HG03159 (cell line): Measurements from ENCODE around the gene POLN.

ENCODE experiments used
- ATAC-seq: cut with Tn5 transposase; IDR thresholded peaks from one replicate; pipeline ENCODE4 v1.9.1; 2021; ENCODE audit warnings: mild to moderate bottlenecking, moderate library complexity; ENCODE audit not compliant: unreplicated experiment

POLN gene

DNA sequence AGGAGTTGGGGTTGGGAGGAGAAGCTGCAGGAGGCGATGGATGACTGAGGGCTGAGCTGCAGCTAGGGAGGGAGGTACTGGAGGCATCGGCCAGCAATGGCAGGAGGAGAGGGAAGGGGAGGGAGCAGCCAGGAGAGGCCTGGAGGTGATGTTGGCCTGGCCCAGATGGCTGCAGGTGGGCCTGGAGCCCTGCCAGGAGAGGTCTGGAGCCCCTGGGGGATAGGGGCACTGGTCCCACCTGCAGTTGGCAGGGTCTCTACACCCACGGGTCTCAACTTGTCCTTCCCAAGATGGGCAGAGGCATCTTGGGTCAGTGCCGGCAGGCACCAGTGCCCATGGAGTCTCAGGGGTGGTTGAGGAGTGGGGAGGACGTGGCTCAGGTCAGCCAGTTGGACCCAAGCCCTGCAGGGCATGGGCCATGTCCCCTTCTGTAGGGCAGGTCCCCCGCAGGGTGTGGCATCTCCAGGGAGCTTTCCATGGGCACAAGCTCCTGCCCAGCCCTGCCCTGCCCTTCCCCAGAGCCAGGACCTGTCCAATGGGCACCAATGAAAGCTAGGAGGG lies 22.6 kb upstream of the POLN start:
- ATAC-seq, result no peak

DNA sequence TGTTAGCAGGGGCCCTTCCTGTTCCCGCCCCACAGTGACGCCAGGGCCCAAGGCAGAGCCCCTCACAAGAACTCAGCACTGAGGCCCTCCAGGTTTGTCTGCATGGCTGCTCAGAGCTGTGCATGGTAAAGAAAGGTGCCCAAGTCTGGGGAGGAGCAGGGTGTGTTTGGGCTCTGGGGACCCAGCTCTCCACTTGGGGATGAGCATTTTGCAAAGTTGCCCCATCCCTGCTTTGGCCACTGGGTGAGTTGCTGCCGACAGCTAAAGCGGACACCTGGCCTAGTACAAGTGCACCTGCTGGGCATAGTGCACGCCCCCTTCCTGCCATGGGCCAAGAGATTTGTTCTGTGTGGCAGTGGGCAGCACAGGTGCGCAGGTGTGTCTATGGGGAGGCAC lies 22.0 kb upstream of the POLN start:
- ATAC-seq, result no peak

DNA sequence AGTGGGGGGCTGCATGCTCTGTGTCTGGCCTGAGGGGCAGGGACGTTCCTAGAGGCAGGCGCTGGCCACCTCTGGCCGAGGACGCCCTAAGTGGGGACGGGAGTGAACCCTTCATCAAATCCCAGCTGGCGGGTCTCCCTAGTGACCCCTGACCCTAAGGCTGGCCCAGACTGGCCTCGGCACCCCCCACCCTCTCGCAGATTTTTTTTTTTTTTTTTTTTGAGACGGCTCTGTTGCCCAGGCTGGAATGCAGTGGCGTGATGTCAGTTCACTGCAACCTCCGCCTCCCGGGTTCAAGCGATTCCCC lies 21.0 kb upstream of the POLN start:
- no peak for ATAC-seq

DNA sequence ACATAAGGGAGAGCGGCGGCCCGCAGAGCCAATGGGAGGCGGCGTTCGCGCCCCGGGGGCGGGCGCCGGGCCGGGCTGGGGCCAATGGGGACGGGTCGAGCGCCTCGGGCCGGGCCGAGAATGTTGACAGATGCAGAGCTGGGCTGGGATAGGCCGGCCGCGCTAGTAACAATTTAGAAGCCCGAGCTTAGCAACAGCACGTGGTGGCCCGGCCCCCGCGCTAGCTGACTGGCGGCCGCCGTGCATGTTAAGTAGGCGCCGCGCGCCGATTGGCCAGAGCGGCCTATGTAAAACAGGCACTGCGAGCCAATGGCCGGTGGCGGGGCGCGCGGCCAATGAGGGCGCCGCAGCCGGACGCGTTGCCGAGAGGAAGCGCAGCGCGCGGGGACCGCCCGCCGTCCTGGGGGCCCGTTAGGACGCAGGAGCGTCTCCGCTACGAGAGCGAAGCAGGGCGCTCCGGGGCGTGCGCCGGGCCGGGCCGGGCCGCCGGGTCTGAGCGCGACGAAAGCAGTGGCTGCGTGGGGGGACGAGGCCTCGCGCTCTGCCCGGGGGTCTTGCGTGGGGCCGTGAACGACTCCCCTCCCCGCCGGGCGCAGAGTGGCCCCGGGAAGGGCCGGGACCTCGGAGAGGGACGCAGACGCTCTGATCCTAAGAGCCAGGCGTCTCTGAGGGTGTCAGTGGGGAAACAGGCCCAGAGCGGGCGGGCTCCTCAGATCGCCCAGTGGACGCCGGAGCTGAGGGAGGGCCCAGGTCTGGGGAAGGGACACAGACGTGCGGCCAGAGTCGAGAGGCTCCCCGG lies 20.4 kb upstream of the POLN start:
- ATAC-seq, result peak; percentile 87

DNA sequence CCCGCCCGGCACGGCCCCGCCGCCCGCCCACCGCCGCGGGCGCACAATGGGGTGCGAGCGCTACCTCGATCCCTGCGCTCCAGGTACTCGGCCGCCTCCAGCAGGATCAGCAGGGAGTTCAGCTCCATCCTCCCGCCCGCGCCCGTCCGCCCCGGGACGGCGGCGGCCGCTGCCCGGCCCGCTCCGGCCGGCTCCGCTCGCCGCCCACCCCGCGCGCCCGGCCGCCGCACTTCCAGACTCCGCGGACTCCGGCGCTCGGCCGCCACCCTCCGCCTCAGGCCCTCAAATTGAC lies 19.9 kb upstream of the POLN start, which contains the start of gene MXD4:
Gene MXD4, minus strand, starts transcription at position 257 of the 292 bp plus-strand sequence. Its CDS starts 129 bp downstream, at position 128.
- peak; percentile 3 for ATAC-seq

DNA sequence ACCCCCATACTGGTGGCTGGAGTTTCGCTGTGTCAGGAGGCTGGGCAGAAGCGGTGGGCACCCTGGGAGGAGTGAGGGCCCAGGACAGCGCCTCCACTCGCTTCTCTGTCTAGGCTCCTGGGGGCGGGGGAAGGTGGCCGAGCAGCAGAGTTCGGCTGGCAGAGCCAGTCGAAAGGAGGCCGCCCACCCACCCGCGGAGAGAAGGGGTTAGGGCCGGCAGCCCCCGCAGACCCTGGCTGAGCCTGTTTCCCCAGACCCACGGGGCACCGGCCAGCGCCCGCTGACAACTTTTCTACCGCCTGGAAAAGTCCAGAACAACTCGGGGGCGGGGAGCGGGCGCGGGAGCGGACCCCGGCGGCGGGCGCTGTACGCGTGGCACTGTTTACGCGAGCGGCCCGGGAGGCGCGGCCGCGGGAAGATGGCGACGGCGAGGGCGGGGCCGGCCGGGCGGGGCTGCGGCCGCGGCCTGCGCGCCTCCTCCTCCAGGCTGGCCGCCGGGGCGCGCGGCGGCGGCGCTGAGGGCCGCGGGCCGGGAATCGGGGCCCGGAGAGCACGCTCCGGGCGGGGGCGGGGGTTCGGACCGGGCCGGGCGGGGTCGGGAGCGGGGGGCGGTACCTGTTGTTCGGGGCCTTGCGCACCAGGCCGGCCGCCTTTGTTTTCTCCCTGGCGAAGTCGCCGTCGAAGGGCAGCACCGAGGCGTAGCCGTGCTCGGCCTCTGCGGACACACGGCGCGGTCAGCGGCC lies 19.4 kb upstream of the POLN start:
- peak; percentile 27 for ATAC-seq

DNA sequence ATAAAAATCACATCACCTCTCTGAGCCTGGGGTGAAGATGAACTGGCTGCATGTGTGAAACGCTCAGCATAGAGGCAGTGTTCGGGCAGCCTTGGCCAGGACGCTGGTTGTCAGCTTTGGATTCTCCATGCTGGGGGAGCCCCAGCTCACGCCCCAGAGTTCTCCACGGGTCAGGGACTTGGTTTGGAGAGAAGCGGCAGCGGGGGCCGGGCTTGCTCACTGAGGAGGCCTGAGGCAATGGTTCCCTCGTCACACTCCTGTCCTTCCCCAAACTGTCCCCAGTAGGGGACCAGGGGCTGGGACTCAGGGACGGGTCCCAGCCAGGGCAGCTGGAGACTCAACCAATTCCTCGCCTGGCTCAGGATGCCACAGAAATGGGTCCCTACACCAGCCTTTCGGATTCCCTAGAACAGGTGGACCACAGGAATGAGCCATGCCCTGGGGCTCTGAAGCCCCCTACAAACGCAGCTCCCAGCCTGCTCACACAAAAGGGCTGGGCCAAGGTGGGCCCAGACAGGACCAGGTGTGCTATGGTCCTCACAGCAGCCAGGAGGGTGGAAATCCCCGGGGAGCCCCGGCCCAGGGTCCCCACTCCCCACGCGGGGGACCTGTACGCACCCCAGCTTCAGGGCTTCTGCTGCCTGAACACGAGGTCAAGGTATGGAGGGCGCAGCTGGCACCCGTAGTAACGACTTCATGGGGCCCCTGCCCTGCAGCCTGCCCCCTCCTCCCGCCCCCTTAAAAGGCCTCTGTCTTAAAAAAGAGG lies 18.6 kb upstream of the POLN start:
- no peak for ATAC-seq

DNA sequence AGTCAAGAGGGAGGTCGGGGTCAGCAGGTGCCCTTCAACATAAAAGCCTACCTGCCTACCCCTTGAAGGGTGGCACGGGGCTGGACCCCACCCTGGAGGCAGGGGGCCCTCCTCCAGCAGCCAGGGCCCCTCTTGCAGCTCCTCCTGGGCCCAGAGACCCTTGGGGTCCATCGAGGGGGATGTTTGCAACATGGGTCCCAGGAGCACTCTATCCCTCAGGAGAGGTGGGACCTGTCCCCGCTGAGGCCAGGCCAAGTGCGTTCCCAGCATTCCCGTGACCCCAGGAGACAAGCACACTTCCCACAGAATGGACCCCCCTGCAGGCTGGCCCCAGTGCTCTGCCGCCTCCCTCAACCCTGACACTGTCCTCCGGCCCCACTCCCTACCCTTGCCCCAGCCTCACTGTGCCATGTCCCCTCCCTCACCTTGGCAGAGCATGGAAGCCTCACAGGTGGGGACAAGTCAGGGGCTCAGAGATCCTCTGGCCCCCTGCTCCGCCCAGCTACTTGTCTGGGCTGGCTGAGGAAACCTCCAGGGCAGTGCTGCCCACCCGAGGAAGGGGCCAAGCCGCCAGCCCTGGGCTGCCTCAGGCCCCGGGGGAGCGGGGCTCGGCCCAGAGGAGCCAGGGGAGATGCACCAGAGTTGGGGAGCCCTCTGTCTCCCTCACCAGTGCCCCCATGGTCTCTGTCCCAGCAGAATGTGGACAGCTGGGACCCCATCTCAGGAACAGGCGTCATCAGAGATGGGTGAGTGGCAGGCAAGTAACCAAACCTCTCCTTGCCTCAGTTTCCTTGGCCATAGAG lies 17.8 kb upstream of the POLN start:
- ATAC-seq, result no peak

DNA sequence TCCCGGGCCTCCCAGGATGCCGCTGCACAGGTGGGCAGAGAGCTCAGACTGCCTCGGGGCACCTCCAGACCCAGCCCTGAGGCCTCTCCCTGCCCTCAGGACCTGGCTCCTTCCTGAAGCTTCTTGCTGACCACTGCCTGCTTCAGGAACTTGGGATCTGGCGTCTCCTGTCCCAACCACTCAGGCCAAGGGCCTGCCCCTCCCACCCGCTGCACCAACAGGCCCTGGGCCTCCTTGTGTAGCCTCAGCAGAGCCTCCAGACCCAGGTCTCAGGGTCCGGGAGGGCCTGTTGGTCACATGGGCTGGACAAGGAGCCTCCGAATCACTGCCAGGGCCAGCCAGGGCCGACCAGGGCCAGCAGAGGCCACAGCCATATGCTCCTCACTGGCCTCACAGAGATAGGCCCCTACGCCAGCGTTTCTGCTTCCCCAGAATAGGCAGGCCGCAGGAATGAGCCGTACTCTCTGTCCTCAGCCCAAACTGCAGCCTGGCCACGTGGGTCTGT lies 17.2 kb upstream of the POLN start:
- no peak for ATAC-seq

DNA sequence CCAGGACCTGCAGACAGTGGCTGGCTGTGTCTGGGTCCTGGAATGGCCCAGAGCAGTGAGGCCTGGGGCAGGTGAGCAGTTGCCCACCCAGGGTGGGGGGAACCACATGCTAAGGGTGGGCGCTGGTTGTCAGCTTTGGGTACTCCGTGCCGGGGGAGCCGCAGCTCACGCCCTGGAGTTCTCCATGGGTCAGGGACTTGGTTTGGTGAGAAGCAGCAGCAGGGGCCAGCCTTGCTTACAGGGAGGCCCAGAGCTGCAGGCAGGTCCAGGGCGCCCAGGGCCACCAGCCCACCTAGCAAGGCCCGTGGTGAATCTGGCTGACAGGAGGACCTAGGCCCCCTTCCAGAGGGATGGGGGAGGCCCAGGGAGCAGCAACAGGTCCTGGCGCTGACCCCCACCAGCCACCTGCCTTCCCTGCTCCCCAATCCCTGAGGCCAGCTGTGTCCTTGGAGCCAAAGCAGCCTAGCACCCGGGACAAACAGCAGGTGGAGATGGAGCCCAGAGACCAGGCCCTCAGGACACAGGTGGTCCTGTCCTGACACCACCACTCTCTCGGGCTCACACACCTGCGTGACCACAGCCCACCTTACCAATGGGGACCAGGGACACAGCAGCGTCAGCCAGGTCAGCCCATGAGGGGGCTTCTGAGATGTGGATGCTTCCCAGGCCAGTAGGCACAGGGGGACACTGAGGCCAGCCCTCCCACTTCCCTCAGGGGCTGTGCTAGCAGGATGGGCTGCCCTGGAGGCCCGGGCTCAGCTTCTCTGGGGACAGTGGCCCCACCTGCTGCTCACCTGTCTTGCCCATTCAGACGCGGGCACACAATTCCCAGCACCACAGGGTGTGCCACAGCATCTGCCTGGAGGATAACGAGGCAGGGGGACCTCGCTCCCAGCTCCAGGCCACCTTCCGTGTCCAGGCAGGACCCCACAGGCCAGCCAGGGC lies 16.4 kb upstream of the POLN start:
- no peak for ATAC-seq

DNA sequence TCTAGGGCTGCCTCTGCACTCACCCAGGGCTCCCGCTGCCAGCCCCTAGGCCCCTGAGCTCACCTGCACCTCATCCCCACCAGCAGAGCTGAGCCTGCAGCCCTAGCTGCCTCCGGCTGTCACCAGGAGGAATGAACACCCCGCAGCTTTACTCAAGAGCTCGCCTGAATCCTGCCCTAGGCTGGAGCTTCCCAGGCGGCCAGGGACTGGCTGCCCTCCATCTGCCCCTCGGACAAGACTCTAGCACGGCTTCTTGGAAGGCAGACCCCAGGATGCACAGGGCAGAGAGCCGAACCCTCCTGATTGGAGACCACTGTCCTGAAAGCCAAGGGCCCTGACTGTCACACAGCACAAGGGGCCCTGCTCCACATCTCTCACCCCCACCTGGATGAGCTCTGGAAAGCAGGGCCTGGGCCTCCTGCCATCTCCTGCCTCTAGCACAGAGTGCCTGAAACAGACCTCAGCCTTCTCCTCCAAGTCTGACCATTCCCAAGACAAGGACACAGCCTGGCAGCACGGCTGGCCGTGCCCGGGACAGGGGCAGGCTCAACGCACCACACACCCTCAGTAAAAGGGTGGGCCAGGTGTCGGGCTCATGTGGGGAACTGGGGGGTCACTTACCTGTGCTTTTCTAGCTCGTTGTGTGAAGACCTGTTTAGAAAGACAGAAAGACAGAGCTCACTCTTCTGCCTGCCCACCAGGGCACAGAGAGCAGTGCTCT lies 15.6 kb upstream of the POLN start:
- no peak for ATAC-seq

DNA sequence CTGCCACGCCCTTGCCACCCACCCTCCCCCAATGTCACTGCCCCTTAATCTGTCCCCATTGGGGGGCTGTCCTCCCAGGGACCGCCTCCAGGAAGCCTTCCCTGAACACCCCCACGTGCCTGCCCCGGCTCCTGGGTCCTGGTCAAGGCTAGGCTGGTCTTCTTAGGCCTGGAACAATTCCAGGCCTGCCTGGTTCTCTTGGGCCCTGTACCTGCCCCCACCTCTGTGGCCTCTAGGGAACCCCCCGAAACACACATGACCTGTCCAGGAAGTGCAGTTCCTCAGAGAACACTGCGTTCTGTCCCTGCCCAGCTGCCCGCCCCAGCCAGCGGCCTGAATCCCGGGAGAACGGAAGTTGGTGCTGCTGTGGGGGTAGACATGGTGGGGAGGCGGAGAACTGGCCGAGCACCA lies 14.9 kb upstream of the POLN start:
- ATAC-seq, result no peak

DNA sequence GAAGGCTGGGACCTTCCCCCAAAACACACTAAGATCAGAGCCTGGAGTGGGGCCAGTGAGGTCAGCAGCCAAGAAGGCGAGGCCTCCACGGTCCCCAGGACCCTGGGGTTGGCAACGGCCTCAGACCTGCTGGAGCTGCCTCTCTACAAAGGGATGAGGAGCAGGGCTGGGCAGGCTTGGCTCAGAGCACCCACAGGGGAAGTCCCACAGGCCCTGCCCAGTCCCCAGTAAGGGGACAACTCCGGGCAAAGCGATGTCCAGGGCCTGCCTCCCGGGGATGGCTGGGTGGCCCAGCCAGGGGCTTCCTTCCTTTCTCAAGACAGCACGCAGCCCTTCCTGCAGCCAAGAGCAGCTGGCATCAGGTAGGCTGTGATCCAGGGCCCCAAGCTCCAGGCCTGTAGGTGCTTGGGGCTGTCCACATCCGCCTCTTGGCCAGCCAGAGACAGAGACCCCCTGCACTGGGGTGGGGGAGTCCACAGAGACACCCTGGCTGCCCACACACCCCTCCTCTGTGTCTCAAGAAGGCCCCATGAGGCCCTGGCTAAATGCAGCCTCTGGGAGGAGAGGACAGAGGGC lies 14.3 kb upstream of the POLN start:
- ATAC-seq, result no peak

DNA sequence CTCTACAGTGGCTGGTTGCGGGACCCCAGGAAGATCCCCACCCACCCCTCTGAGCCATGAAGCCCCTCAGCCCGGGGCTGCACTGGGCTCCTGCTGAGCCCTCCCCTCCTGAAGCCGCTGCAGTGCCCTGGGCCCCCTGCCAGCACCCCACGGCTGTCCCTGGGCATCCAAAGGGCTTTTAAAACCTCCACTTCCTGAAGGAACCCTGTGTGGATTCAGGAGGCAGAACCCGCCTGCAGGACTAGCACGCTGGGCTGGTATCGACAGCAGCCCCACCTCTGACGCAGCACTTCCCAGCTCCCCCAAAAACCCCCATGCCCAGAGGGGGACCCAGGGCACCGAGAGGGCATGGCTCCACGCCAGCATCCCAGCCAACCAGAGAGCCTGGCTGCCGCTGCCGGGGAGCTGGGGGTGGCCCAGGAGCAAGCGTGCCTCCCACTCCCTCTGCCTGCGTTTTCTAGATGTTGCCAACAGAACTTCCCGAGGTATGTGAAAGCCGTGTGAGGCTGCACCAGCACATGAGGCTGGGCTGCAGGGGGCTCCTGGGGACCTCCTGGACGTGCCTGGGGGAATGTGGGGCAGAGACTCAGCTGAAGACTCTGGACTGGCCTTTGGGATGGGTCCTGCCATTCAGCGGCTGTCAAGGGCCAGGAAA lies 13.7 kb upstream of the POLN start:
- ATAC-seq, result no peak

DNA sequence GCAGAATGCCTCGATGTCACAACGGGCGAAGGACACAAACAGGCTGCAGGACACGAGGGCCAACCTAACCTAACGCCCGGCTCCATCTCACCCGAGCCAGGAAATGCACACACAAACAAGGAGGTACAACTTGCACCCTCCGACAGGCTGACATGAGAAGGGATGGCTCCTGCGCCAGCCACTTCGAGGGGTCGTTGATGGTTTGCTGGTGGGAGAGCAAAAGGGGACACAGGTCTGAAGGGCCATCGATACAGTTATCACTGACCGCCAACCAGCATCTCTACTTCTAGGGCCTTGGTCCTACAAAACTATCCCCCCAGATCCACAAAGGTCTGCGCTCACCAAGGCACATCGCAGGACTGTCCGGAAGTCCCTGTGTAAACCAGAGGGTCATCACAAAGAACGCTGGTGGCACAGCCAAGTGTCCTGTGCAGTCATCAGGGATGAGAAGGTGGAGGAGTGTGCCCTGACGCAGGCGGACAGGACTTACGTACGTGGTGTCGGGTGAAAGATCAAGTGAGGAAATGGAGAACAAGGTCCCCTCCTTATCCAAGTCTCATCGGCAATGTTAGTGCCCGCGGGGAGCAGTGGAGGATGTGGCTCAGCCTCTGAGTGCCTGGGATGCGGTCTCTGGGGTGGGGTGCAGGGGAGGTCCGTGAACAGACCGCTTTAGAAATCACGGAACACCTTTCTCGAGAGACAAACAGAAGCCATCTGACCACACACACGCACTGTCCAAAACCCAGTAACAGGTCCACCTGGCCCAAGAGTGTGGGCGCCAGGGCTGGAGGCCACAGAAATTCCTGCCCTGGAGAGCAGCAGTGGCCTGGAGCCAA lies 13.0 kb upstream of the POLN start:
- ATAC-seq, result no peak

DNA sequence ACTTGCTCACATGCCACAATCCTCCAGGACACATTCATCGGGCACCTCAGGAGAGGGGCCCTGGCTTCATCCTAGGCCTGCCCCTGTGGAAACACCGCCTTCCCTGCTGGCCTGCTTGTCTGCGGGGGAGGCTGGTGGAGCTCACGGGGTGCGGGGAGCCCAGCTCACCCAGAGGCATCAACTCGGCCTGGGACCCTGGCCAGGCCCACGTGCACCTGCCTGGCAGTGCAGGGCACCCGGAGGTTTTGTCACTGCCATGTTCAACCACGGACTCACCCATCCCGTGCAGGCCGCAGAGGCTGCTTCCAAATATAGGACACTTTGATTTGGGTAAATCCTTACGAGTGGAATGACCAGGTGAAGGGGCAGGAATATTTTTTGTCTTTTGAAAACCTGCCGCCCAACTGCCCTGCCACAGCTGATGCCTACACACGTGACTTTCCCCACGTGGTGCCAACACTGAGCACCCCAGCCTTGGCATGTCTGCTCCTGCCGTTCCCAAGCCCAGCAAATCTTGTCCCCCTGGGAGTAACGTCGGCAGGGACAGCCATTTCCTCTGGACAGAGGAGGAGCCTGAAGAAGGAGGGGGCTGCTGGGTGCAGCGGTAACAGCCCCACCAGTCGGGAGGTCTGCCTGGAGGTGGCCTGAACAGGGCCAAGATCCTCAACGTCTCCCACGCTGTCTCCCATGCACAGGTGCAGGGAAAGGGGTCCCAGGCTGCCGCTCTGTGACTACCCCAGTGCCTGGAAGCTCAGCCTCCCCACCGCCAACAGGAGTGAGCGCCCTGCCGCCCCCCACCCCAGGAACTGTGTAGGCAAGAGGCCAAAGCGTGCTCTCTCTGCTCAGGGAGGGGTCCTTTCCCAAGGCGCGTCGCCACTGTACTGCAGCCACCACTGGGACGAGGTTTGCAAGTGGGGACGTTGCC lies 11.5 kb upstream of the POLN start:
- ATAC-seq, result no peak
